ENCODE data around the gene ASL.

- TF ChIP-seq, protein P1, sequence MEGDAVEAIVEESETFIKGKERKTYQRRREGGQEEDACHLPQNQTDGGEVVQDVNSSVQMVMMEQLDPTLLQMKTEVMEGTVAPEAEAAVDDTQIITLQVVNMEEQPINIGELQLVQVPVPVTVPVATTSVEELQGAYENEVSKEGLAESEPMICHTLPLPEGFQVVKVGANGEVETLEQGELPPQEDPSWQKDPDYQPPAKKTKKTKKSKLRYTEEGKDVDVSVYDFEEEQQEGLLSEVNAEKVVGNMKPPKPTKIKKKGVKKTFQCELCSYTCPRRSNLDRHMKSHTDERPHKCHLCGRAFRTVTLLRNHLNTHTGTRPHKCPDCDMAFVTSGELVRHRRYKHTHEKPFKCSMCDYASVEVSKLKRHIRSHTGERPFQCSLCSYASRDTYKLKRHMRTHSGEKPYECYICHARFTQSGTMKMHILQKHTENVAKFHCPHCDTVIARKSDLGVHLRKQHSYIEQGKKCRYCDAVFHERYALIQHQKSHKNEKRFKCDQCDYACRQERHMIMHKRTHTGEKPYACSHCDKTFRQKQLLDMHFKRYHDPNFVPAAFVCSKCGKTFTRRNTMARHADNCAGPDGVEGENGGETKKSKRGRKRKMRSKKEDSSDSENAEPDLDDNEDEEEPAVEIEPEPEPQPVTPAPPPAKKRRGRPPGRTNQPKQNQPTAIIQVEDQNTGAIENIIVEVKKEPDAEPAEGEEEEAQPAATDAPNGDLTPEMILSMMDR (conservative IDR thresholded peaks at IDR 0.05) = no peak
- TF ChIP-seq EZH2 (IDR thresholded peaks at IDR 0.05; ENCODE audit: low read depth) = no peak
Observed at GRCh38 chr7:66119245-66119850, 43.7 kb downstream of the ASL start.

Data from PC-9 (cell line).